Stimulated activated CD4-positive, alpha-beta T cell treated with anti-CD3 and anti-CD28 coated beads, Interleukin-12 subunit alpha, Interleukin-12 subunit beta, amount 100 ng/mL, for 48 hours (primary cell): ENCODE data around the gene PCCA.
"Not testable (repeated sequence)": the region's sequence is repeated elsewhere in the genome, so short reads cannot be mapped to it uniquely, and the experiment has no call there.

Source experiments
- DNase-seq, 3 donors: peaks; one replicate each; pipeline ENCODE4 v3.0.0-alpha.2; 2020; ENCODE audit warnings: low read depth in 2 of 3, low spot score in 1 of 3

Gene PCCA

DNA sequence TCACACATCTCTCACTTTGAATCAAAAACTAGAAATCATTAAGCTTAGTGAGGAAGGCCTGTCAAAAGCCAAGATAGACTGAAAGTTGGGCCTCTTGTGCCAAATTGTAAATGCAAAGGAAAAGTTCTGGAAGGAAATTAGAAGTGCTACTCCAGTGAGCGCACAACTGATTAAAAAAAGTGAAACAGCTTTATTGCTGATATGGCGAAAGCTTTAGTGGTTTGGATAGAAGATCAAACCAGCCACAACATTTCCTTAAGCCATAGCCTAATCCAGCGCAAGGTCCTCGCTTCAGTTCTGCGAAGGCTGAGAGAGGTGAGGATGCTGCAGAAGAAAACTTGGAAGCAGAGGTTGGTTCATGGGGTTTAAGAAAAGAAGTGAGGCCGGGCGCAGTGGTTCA, 7.6 kb downstream of the PCCA start:
- DNase-seq: no peak

DNA sequence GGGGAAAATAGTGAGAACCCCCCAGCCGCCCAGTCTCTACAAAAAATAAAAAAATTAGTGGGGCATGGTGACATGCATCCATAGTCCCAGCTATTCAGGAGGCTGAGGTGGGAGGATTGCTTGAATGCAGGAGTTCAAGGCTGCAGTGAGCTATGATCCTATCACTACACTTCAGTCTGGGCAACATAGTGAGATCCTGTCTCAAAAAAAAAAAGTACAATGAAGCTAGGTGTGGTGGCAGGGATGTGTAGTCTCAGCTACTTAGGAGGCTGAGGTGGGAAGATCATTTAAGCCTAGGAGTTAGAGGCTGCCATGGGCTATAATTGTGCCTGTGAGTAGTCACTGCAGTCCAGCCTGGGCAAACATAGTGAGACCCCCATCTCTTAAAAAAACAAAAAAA, 8.9 kb downstream of the PCCA start:
- DNase-seq: no peak

DNA sequence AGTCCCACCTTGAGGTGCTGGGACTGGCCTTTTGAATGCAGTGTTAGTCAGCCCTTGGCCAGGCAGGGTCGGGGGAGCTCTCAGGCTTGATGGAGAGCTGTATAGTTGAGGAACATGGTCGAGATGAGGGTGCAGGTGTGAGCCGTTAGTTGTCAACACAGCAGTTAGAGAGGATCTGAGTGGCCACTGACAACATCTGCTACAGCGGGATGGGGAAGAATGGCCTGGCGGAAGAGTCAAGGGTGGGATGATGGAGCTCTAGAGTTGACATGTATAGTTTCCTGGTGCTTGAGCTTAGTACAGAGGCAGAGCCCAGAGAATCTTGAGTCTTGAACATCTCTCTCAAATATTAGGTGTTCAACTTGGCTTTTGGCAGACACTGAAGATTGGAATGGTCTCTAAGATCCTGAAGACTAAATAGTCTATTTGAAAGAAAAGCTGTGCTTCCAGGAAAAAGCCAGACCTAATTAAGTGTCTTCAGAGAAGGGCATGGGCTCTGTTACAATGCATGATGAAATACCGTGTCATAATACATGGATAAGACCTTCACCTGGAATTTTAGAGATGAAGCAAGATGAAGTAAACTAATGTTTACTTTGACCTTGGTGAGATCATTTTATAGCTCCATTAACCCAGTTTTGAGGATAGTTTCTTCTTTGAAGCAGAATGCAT, 9.7 kb downstream of the PCCA start:
- no peak for DNase-seq

DNA sequence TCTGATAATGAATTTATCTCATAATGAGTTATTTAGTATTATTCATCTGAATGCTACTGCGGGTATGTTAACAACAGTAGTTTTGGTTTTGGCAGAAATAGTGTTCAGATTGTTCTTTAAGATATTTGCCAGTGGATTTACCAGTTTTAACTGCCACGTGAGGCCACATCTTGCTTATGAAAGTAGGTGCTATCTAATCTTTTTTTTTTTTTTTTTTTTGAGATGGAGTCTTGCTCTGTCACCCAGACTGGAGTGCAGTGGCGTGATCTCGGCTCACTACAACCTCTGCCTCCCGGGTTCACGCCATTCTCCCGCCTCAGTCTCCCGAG, 10.2 kb downstream of the PCCA start:
- not testable (repeated sequence) for DNase-seq

DNA sequence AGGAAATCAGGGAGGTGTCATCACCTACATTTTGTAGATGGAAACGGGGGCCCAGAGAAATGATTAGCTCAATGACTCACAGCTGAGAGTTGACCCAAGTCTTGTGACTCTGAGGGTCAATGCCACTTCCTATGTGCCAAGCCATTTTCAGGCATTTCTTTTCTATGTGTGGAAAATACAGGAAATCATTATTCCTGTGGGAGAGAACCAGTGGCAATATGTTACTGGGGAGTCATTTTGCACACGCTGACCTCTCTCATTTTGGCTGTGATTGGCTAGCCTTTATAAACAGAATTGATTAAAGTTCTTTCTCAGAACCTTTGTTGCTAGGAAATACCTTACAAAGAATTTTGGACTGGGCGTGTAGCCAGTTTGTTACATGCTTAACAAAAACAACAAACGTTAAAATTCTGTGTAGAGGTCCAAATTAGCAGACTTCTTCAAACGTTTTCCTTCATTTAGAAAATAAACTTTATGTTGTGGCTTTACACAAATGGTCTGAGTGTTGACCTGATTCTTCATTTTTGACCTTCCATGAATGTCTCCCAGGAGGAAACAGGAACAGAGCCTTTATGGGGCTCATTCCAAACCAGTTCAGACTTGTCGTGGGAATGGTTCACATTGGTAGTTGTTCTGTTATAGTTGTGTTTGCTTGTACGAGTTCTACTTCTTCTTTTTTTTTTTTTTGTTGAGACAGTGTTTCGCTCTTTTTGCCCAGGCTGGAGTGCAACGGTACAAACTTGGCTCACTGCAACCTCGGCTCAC, 11.4 kb downstream of the PCCA start:
- no peak for DNase-seq

DNA sequence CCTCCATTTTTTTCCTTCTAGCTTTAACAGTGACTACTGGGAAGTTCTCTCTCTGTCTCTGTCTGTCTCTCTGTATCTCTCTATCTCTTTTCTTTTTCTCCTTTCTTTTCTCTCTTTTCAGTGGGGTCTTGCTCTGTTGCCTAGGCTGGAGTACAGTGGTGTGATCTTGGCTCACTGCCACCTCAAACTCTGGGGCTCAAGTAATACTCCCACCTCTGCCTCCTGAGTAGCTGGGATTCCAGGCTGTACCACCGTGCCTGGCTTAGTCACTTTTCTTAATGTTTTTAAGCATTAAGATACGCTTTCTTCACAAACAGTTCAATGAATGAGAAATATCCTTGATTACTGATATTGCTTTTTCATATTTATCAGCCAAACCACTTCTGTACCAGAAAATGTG, 13.1 kb downstream of the PCCA start:
- DNase-seq: no peak

DNA sequence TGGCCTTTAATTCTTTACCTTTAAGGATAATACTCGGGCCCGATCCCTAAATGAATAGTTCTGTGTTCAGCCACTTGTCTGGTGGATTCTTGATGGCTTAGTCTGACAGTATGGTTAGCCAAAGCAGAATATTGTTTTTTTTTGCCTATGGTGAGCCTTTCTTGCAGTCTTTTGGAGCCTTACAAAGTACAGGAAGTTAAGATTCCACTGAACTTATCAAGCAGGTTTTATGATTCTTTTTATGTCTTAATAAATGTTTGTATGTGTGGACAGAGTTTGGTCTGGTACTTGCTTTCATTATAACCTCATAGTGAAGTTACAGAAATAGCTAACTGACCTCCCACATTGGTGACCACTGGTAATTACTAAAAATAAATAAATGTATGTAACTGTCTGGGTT, 17.1 kb downstream of the PCCA start:
- DNase-seq: no peak

DNA sequence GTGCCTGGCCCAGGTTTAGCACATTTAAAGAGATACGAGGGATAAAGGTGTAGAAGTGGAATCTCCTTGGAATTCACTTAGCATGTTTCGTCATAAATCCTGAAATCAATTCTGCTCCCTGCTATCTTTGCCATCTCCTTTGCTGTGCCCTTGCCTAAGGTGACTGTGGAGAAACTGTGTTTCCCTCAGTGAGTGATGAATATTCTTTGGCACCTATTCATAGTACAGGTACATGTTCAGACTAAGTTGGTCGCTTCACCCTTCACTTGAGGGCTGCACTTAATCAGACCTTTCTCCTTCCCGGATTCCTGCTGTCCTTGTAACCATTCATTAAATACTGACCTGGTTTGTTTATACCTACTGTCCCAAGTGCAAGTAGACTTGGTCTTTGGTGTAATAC, 17.8 kb downstream of the PCCA start:
- DNase-seq: no peak

DNA sequence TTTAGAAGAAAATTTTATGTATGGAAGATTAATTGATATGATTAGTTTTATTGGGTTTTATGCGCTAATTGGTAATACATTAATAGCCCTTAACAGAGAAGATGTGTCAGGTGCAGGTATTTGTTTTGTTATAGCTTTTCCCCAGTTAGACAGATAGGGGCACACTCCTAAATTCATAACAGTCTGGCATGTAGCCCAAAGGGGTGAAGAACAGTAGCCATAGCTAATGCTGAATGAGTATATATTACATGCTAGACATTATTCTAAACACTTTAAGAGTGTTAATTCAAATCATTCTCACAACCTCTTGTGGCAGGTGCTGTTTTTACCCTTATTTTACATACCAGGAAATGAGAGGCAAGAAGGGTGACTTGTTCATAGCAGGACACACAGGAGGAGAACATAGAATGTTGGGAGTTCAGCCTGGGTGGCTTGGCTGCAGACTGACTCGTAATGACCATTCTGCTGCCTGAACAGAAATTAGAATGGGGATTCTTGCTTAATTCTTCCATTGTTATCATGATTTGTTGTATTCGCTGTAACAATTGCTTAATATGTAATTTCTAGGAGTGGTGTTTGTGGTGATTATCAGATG, 20.1 kb downstream of the PCCA start:
- DNase-seq: no peak

DNA sequence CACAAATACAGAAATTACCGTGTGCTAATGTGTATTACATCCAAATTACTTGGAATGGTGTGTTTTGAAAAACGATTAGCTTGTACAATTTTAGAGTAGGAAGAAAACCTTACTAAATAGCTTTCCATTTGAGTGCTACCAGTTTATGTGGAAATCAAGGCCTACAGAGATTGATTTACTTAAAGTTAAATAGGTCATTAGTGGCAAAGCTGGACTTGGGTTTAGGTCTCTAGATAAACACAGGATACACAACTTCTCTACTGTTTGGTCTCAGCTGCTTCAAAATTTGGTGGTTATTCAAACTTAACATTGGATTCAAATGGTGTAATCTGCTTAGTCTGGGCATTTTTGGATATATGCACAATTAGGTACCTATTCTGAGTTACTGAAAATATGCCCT, 21.4 kb downstream of the PCCA start:
- DNase-seq: no peak

DNA sequence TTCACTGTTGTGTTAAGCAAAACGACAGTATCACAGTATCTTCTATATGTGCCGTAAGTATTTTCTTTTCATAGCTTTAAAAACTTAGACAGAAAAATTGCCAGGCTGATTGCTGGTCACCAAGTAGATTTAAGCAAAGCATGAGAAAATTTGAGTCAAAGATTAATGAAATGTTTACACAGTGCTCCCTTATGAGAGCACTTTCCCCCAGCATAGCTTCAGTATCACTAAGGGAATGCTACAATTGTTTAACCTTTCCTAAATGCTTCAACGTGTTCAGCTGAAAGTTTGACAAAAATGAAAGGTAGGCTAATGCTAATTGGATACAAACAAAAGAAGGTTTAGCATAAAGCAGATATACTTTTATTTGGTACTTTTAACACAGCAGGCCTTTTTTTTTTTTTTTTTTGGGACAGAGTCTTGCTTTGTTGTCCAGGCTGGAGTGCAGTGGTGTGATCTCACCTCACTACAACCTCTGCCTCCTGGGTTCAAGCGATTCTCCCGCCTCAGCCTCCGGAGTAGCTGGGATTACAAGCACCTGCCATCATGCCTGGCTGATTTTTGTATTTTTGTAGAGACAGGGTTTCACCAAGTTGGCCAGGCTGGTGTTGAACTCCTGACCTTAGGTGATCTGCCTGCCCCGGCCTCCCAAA, 23.4 kb downstream of the PCCA start:
- DNase-seq: no peak

DNA sequence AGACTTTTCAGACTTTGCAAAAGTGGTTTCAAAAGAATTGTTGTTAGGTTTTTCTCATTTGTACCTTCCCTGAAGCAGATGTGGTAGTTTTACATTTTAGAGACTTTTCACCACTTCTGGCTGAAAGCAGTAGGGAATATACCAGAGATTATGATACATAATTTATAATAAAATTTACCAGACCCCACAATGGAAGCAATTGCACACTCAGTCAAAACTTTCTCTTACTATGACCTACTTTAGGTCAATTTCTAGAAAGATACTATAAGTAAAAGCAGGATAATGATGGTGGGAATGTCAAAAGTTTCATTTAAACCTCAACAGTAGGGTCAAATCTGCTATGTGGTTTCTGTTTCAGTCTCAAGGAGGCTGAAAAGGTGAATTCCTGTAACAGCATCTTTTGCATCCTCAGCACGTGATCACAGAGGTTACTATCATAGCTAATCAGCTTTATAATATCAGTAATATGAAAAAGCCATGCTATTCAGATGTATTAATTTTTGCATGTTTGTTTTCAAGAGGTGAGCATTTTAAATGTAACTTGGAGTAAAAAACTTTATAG, 26.9 kb downstream of the PCCA start:
- no peak for DNase-seq

DNA sequence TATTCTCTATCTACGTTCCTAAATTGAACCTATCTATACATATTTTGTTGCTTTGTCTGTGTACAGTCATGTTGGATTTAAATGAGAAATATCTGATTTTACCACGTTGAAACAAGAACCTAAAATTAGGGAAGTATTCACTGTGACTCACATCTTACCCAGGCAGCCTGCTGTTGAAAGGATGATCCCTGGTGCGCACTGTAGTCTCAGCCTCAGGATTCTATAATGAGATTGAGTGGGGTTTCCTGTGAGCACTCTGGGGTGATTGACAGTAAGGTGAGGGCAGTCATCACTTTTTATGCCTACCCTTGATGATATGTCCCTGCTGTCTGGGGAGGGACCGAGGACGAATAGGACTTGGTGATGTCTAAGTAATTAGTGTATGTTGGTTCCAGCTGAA, 35.4 kb downstream of the PCCA start:
- DNase-seq: no peak

DNA sequence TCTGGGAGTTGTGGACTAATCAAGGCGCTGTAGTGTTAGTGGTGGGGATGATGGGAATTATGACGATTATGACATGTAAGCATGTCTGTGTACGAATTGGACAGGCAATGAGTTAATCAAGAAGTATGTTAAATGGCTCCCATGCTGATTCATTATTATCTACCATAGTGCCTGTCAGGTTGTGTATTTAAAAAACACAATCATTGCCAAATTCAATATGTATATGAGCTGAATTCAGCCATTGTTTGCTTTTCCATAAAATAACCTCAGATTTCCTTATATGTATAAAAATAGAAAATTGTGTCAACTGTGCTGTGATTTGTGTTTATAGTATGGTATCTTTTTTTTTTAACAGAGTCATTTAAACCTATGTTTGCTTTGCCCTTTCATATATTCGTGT, 37.1 kb downstream of the PCCA start:
- DNase-seq: no peak

DNA sequence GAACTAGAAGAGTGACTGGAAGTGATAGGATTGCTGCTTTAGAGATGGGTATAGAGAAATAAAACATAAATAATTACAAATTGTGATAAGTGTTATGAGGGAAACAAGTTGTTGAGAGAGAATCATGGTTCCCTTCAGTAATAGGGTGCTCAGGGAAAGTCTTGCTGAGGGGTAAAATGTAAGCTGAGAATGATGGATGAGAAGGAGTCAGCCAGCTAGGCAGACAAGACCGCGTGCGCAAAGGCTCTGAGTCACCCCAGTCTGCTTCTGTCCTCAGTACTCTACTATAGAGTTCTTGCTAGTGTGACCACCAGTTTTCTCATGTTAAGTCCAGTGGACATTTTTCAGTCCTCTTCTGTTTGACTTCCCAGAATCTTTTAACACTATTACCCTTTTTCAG, 39.5 kb downstream of the PCCA start:
- DNase-seq: no peak

DNA sequence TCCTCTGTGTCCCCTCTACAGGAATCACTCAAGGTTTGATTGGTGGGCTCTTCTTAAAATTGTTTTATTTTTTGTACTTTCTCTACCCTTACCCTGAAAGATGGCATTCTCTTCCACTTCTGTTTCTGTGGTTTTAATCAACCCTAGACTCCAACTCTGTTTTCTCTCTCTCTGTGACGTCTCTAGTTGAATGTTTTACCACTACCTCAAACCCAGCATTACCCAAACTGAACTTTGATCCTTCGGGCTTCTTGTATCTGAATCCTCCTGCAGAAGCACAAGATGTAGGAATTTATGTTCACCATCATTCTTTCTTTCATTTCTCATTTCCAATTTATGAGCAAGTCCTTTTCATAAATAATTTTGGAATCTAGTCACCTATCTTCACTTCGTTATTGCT, 39.9 kb downstream of the PCCA start:
- DNase-seq: no peak

DNA sequence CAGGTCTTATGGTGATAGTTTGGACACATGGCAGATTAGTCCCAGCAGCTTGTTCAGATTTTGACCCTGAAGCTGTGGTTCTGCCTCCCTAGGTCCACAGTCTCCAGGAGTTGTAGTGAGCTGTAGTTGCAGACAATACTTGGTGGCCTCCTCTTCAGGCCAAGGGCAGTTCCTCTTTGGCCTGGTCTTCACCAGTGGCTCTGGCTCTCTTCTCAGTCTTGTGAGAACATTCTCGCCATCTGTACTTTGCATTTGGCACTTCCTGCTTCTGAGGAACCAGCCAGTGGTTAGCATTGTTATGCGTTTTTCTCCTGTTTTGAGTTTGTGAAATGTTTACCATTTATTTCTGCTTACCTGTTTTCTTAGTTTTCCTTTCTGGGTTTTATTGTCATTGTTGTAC, 40.7 kb downstream of the PCCA start:
- DNase-seq: no peak

DNA sequence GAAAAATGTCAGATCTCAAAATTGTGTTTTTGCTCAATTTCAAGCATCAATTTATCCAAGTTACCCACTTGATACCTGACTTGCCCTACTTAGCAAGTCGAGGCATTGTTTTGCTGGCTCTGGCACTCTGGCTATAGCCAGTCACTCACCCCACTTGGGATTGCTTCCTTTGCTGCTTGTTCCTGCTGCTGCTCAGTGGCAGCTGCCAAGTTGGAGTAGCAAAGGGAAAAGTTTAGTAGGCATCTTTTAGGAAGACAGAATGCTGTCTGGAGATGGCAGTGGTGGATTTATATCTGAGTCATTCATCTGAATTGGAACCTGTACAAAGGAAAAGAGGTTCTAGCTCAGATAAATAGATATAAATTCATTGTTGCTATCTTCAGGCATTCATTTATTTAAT, 41.2 kb downstream of the PCCA start:
- DNase-seq: no peak

DNA sequence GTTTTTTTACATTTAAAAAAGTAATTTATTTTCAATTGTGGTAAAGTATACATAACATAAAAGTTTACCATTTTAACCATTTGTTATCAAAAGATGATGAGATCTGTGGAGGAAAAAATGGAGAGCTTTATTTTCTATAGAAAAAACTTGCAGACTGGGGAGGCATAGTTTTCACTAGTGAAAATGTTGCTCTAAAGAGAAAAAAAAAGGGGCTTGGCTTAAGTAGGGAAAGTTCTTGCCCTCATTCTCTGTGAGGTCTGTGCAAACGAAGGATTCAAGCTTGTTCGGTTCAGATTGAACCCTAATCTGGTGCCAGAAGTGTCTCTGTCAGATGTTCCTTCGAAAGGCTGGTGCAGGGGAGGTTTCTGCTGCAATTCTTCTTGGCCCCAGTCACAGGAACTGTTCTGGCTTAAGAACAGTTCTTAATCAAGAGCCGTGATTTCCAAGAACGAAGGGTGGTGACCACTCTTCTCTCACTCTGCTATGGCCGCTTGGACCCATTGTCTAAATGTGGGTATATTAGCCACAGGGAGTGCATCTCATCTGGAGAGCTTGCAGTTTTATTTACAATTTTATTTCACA, 42.1 kb downstream of the PCCA start:
- no peak for DNase-seq

DNA sequence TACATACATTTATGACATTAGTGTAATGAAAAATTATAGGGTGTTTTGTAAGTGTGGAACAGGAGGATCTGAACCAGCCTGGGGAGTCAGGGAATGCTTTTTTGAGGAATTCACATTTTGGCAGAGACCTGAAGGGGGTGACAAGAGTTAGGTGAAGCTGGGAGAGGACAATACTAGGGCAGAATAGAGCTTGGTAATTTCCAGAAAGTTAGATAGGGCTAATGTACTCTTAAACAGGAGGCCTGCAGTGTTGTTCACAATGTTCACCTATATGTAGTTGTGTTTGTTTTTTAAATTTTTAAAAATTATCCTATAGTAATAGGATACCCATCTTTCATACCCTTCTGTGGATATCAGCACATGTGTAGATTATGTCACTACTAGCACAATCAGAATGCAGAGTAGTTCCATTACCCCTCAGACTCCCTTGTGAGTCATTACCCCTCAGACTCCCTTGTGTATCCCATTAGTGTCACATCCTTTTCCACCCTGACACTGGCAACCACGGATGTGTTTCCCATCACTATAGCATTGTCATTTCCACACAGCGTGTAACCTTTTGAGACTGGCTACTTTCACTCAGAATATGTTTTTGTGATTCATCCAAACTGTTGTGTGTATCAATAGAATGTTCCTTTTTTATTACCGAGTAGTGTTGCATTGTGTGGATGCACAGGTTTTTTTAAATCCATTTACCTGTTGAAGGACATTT, 43.1 kb downstream of the PCCA start:
- peak; percentile 2 to 44 (median 35) for DNase-seq
